ENCODE data around the gene FRY. TPM values are rescaled to one million over a fixed set of nuclear protein-coding genes. Genes with fewer than 3 reads are reported as not detected.

Gene FRY
- total RNA-seq, 4 donors from 2014 or later, result 32.0 to 111 (median 63.8) TPM

GRCh38 chr13:32330441-32330840 is 298.9 kb downstream of the FRY start:
- Histone ChIP-seq H3K9me3 (no peaks in the 10 kb centered on the region), H3K27ac (no peak overlapping the region), H3K36me3 (no peaks in the 10 kb centered on the region), H3K4me1 (no peaks in the 10 kb centered on the region), H3K4me3 (no peak overlapping the region), H3K27me3 (no peaks in the 10 kb centered on the region)
- no peak for DNase-seq
- intact Hi-C loops (cut with DNase I; ENCODE audit: low total_unique reads), result no loop called here
- TF ChIP-seq, protein P1, sequence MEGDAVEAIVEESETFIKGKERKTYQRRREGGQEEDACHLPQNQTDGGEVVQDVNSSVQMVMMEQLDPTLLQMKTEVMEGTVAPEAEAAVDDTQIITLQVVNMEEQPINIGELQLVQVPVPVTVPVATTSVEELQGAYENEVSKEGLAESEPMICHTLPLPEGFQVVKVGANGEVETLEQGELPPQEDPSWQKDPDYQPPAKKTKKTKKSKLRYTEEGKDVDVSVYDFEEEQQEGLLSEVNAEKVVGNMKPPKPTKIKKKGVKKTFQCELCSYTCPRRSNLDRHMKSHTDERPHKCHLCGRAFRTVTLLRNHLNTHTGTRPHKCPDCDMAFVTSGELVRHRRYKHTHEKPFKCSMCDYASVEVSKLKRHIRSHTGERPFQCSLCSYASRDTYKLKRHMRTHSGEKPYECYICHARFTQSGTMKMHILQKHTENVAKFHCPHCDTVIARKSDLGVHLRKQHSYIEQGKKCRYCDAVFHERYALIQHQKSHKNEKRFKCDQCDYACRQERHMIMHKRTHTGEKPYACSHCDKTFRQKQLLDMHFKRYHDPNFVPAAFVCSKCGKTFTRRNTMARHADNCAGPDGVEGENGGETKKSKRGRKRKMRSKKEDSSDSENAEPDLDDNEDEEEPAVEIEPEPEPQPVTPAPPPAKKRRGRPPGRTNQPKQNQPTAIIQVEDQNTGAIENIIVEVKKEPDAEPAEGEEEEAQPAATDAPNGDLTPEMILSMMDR (IDR thresholded peaks at IDR 0.05), result no peak
- TF ChIP-seq POLR2A (IDR thresholded peaks at IDR 0.05), result no peak

- H3K9me3 ChIP-seq, result no peaks in the 10 kb centered on the region
- H3K4me3 ChIP-seq, result no peak overlapping the region
- DNase-seq, result no peak
- no peaks in the 10 kb centered on the region for H3K4me1 ChIP-seq
- no peak for TF ChIP-seq POLR2A (IDR thresholded peaks at IDR 0.05)
- TF ChIP-seq, protein P1 (IDR thresholded peaks at IDR 0.05), result no peak
- no peaks in the 10 kb centered on the region for H3K36me3 ChIP-seq
- no peak overlapping the region for H3K27ac ChIP-seq
- H3K27me3 ChIP-seq, result no peaks in the 10 kb centered on the region
- intact Hi-C loops (cut with DNase I; ENCODE audit: low total_unique reads), result no loop called here
Observed at GRCh38 chr13:32334671-32335070, 303.1 kb downstream of the FRY start.

DNA sequence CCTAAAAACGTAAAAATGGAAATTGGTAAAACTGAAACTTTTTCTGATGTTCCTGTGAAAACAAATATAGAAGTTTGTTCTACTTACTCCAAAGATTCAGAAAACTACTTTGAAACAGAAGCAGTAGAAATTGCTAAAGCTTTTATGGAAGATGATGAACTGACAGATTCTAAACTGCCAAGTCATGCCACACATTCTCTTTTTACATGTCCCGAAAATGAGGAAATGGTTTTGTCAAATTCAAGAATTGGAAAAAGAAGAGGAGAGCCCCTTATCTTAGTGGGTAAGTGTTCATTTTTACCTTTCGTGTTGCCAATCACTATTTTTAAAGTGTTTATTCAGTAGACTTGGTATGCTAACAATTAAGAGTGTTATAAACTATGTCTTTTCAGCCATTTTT is 309.3 kb downstream of the FRY start:
- Histone ChIP-seq H3K27ac (no peak overlapping the region), H3K36me3 (no peaks in the 10 kb centered on the region), H3K4me3 (no peak overlapping the region), H3K9me3 (no peaks in the 10 kb centered on the region), H3K27me3 (no peaks in the 10 kb centered on the region), H3K4me1 (no peaks in the 10 kb centered on the region)
- no peak for DNase-seq
- intact Hi-C loops (cut with DNase I; ENCODE audit: low total_unique reads), result no loop called here
- TF ChIP-seq POLR2A (IDR thresholded peaks at IDR 0.05), result no peak
- TF ChIP-seq, protein P1 (IDR thresholded peaks at IDR 0.05), result no peak

GRCh38 chr13:32347651-32348050 is 316.1 kb downstream of the FRY start:
- no peak overlapping the region for H3K27ac ChIP-seq
- TF ChIP-seq, protein P1 (IDR thresholded peaks at IDR 0.05), result no peak
- no peak for TF ChIP-seq POLR2A (IDR thresholded peaks at IDR 0.05)
- H3K4me1 ChIP-seq, result no peaks in the 10 kb centered on the region
- H3K4me3 ChIP-seq, result no peak overlapping the region
- H3K9me3 ChIP-seq, result no peaks in the 10 kb centered on the region
- H3K36me3 ChIP-seq, result no peaks in the 10 kb centered on the region
- intact Hi-C loops (cut with DNase I; ENCODE audit: low total_unique reads), result no loop called here
- H3K27me3 ChIP-seq, result no peaks in the 10 kb centered on the region
- no peak for DNase-seq

Measured in uterus (tissue), 4 donors.